ENCODE results near the gene RBPJL. TPM values are rescaled to one million over a fixed set of nuclear protein-coding genes. Genes with fewer than 3 reads are reported as not detected.

Gene RBPJL
- total and polyA plus RNA-seq, 2 of the 8 experiments (the other 6 are each of a cell fraction or from before 2014, with no cell fraction given), result 0.67 to 1.3 TPM

DNA sequence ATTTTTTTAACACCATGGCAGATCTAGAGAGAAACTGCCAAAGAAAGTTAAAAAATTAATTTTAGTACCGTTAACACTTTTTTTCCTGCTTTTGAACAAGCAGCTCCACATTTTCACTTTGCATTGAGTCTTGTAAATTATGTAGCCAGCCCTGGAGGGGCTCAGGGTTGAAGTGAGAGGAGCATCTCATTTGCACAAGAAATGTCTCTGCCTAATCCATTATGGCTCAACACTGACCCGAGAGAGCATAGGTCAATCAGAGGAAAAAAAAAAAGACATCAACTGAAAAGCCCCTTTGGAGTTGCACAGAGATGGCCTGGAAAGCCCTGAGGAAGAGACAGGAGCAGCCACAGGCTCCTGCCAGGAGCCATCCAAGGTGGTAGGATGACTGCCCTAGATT, 48.0 kb upstream of the RBPJL start:
- Histone ChIP-seq H4K5ac (ENCODE audit: insufficient read length, low read depth, low read length) (no peak overlapping the region), H2AFZ (ENCODE audit: low read length) (peak overlapping the region; percentile 80; the same call in 1 of the 2 replicates), H4K8ac (ENCODE audit: extremely low read depth, insufficient read depth, low read length) (no peak overlapping the region), H3K4me1 (replicated peaks in 1 of 4; ENCODE audit: control insufficient read depth in 3 of 4, insufficient read depth in 4 of 4, low read length in 3 of 4) (peaks cover 0 to 6% (median 3%) of the 10 kb centered on the region in 4 experiments; a peak in 5 of 7 replicates), H3K23me2 (ENCODE audit: low read depth, low read length) (no peaks in the 10 kb centered on the region), H3K9me3 (ENCODE audit: insufficient read depth in 2 of 2, low read depth in 1 of 2, low read length in 1 of 2) (no peaks in the 10 kb centered on the region), H3K9ac (replicated peaks in 1 of 4; ENCODE audit: extremely low read depth in 1 of 4, low read depth in 3 of 4, low read length in 3 of 4) (no peak overlapping the region), H3K36me3 (ENCODE audit: control insufficient read depth in 2 of 4, insufficient read depth in 4 of 4, low read length in 3 of 4) (no peaks in the 10 kb centered on the region), H3K4me3 (ENCODE audit: extremely low read depth in 1 of 4, insufficient read depth in 2 of 4, low read depth in 3 of 4, low read length in 4 of 4) (no peak overlapping the region; a peak in 1 of 8 replicates), H2BK120ac (replicated peaks; ENCODE audit: low read depth, low read length) (no peak overlapping the region), H3K27me3 (replicated peaks in 1 of 4; ENCODE audit: control insufficient read depth in 3 of 4, extremely low read depth in 1 of 4, insufficient read depth in 3 of 4, low read length in 3 of 4) (no peaks in the 10 kb centered on the region; a peak in 1 of 7 replicates), H2AK5ac (ENCODE audit: low read depth, low read length) (no peak overlapping the region), H2BK12ac (ENCODE audit: low read depth, low read length) (no peak overlapping the region), H3K4me2 (ENCODE audit: insufficient read depth in 1 of 2, low read depth in 2 of 2, low read length in 2 of 2) (peak overlapping the region; percentile 39; a peak in 2 of 4 replicates), H2BK15ac (ENCODE audit: low read length) (no peak overlapping the region), H4K91ac (replicated peaks; ENCODE audit: insufficient read length, low read length) (no peak overlapping the region), H3K79me1 (ENCODE audit: low read depth, low read length) (no peaks in the 10 kb centered on the region), H3K79me2 (ENCODE audit: control insufficient read depth in 1 of 2, insufficient read depth in 2 of 2, low read length in 2 of 2) (no peaks in the 10 kb centered on the region), H3K18ac (ENCODE audit: extremely low read depth, low read length) (no peak overlapping the region), H3K14ac (ENCODE audit: insufficient read length) (no peak overlapping the region), H2BK20ac (ENCODE audit: low read length) (no peak overlapping the region), H3K23ac (ENCODE audit: insufficient read length) (no peak overlapping the region), H4K20me1 (replicated peaks in 1 of 2; ENCODE audit: control insufficient read depth in 1 of 2, insufficient read depth in 2 of 2, low read length in 2 of 2) (no peaks in the 10 kb centered on the region), H3K4ac (replicated peaks; ENCODE audit: insufficient read length, low read depth, low read length) (no peak overlapping the region), H3K56ac (replicated peaks; ENCODE audit: insufficient read length, low read depth, low read length) (no peak overlapping the region), H2BK5ac (ENCODE audit: low read depth, low read length) (no peak overlapping the region), H3K27ac (ENCODE audit: low read depth, low read length) (no peak overlapping the region)
- ChIA-PET POLR2A (ENCODE audit: partially characterized antibody) (no interaction called here), CTCF (ENCODE audit: partially characterized antibody) (interaction anchor here (0.7 to 2.9 kb wide), 3 partner anchors 32 to 53 kb away, joined by 4 to 14 read pairs (median 5); no protein-coding TSS in a partner anchor)
- DNase-seq (ENCODE audit: low read depth in 1 of 2, low spot score in 2 of 2) (no peak), FAIRE-seq (no peak)
- WGBS, 2 experiments (ENCODE audit: extremely low coverage in 1 of 2, insufficient coverage in 1 of 2, insufficient read length in 1 of 2, insufficient replicate concordance in 2 of 2, low coverage in 1 of 2, low lambda C conversion rate in 2 of 2, missing lambda C conversion rate in 1 of 2), result 78% methylated on average over 2 of the region's 2 CpGs; no CpG with 5 or more reads in 1 of the 2 experiments
- TF ChIP-seq NANOG (IDR thresholded peaks at IDR 0.05; ENCODE audit: insufficient read depth, low read depth, low read length, poor library complexity, severe bottlenecking) (no peak), HDAC2 (IDR thresholded peaks at IDR 0.05; ENCODE audit: borderline replicate concordance in 1 of 2, low read depth in 2 of 2, low read length in 2 of 2) (no peak), BACH1 (IDR thresholded peaks at IDR 0.05; ENCODE audit: low read length) (no peak), SIN3A (conservative IDR thresholded peaks at IDR 0.05 in 1 of 2, IDR thresholded peaks at IDR 0.05 in 1 of 2; ENCODE audit: low read depth in 1 of 2, low read length in 2 of 2) (no peak), EZH2 (IDR thresholded peaks at IDR 0.05; ENCODE audit: low read depth, low read length, severe bottlenecking) (no peak), CREB1 (IDR thresholded peaks at IDR 0.05) (no peak), EGR1 (IDR thresholded peaks at IDR 0.05; ENCODE audit: borderline replicate concordance, low read depth, low read length) (no peak), TAF1 (IDR thresholded peaks at IDR 0.05; ENCODE audit: low read depth, low read length) (no peak), SIX5 (IDR thresholded peaks at IDR 0.05; ENCODE audit: low read depth, low read length) (no peak), POLR2A (IDR thresholded peaks at IDR 0.05; ENCODE audit: control extremely low read depth in 1 of 2, low read depth in 2 of 2, low read length in 2 of 2) (no peak), BCL11A (IDR thresholded peaks at IDR 0.05; ENCODE audit: low read depth in 2 of 2, low read length in 2 of 2) (no peak), SP2 (IDR thresholded peaks at IDR 0.05; ENCODE audit: low read length) (no peak), YY1 (IDR thresholded peaks at IDR 0.05; ENCODE audit: low read depth, low read length) (no peak), POU5F1 (IDR thresholded peaks at IDR 0.05; ENCODE audit: low read depth, low read length) (no peak)
